ENCODE measurements around the gene KLHL14. TPM values are rescaled to one million over a fixed set of nuclear protein-coding genes. Genes with fewer than 3 reads are reported as not detected.

The KLHL14 gene
- polyA plus RNA-seq, 2 of the 4 experiments (the other 2 are of a cell fraction): not detected

- TF ChIP-seq NFE2L2 (conservative IDR thresholded peaks at IDR 0.05; ENCODE audit: low read length): no peak
- TF ChIP-seq PHF8 (IDR thresholded peaks at IDR 0.05; ENCODE audit: borderline replicate concordance, low read depth): no peak
- no peak for TF ChIP-seq ZNF302 (CRISPR knock-in tag; IDR thresholded peaks at IDR 0.05)
- TF ChIP-seq TFCP2L1 (CRISPR knock-in tag; IDR thresholded peaks at IDR 0.05): no peak
- TF ChIP-seq HMGXB4 (CRISPR knock-in tag; IDR thresholded peaks at IDR 0.05; ENCODE audit: borderline replicate concordance): no peak
- TF ChIP-seq FOXS1 (CRISPR knock-in tag; IDR thresholded peaks at IDR 0.05): no peak
- TF ChIP-seq CHD2 (IDR thresholded peaks at IDR 0.05; ENCODE audit: low read length, partially characterized antibody): no peak
- TF ChIP-seq MAFK (IDR thresholded peaks at IDR 0.05; ENCODE audit: partially characterized antibody): no peak
- no peak for TF ChIP-seq MAX (IDR thresholded peaks at IDR 0.05)
- no peak for TF ChIP-seq NPAS2 (CRISPR knock-in tag; IDR thresholded peaks at IDR 0.05; ENCODE audit: borderline replicate concordance)
- TF ChIP-seq CBX8 (IDR thresholded peaks at IDR 0.05): no peak
These were observed 149.3 kb downstream of the KLHL14 start (continued) for GRCh38 chr18:32623563-32623962.

Small RNA genes lying within 50 kb of the gene (small RNA-seq; reads per million reads assigned to genes)
- 0 reads per million in 6 experiments for gene AC012123.2

Measured in A549 (cell line).